Breast epithelium (tissue), 3 donors: ENCODE results near the gene GNAI3.

Source experiments
- POLR2A ChIP-seq: fragments of 450-650 bp; IDR thresholded peaks from one replicate; pipeline ENCODE4 v1.6.1; 2016; ENCODE audit warnings: antibody characterized with exemption, mild to moderate bottlenecking, moderate library complexity
- POLR2AphosphoS5 ChIP-seq, 3 donors: sonication (generic); formaldehyde crosslinking; IDR thresholded peaks; one replicate each; pipeline ENCODE4 v1.6.1; 2017; ENCODE audit warnings: antibody characterized with exemption in 3 of 3
- TF ChIP-seq, protein P1 (sequence below), 3 donors: fragments of 450-650 bp; IDR thresholded peaks; one replicate each; pipeline ENCODE4 v1.5.1; 2016 to 2017; ENCODE audit warnings: antibody characterized with exemption in 3 of 3, mild to moderate bottlenecking in 3 of 3, moderate library complexity in 3 of 3

- TF ChIP-seq, protein P1, sequence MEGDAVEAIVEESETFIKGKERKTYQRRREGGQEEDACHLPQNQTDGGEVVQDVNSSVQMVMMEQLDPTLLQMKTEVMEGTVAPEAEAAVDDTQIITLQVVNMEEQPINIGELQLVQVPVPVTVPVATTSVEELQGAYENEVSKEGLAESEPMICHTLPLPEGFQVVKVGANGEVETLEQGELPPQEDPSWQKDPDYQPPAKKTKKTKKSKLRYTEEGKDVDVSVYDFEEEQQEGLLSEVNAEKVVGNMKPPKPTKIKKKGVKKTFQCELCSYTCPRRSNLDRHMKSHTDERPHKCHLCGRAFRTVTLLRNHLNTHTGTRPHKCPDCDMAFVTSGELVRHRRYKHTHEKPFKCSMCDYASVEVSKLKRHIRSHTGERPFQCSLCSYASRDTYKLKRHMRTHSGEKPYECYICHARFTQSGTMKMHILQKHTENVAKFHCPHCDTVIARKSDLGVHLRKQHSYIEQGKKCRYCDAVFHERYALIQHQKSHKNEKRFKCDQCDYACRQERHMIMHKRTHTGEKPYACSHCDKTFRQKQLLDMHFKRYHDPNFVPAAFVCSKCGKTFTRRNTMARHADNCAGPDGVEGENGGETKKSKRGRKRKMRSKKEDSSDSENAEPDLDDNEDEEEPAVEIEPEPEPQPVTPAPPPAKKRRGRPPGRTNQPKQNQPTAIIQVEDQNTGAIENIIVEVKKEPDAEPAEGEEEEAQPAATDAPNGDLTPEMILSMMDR (IDR thresholded peaks at IDR 0.05): no peak
- TF ChIP-seq POLR2A (no peak), POLR2AphosphoS5 (IDR thresholded peaks at IDR 0.05) (no peak)
Observed at GRCh38 chr1:109556563-109556962, 8.1 kb downstream of the GNAI3 start.
